Esophagus muscularis mucosa (tissue), 4 donors: ENCODE data around the gene GLT1D1. TPM values are rescaled to one million over a fixed set of nuclear protein-coding genes. Genes with fewer than 3 reads are reported as not detected.
"Not testable (repeated sequence)": the region's sequence is repeated elsewhere in the genome, so short reads cannot be mapped to it uniquely, and the experiment has no call there.

Experiments
- DNase-seq: peaks from one replicate; pipeline ENCODE4 v3.0.0-alpha.2; 2017; ENCODE audit errors: extremely low spot score
- H3K27ac ChIP-seq, 4 donors: fragments of 200-600 bp; sonication (generic); replicated peaks in 1 of 4; 1 replicate in 3 of 4; 2 replicates in 1 of 4; pipeline ENCODE4 v1.5.1; 2016 to 2019; ENCODE audit warnings: mild to moderate bottlenecking in 1 of 4
- H3K27me3 ChIP-seq, 4 donors: fragments of 200-600 bp; sonication (generic); one replicate each; pipeline versions ENCODE4 v1.5.1 to v1.6.0; 2016 to 2019
- H3K36me3 ChIP-seq, 4 donors: fragments of 200-600 bp; sonication (generic); one replicate each; pipeline ENCODE4 v1.5.1; 2016 to 2019
- H3K4me1 ChIP-seq, 4 donors: fragments of 200-600 bp; sonication (generic); one replicate each; pipeline ENCODE4 v1.5.1; 2016 to 2019
- H3K4me3 ChIP-seq, 4 donors: fragments of 200-600 bp; sonication (generic); 1 replicate in 2 of 4; 2 replicates in 2 of 4; pipeline ENCODE4 v1.5.1; 2016 to 2019; ENCODE audit warnings: mild to moderate bottlenecking in 4 of 4, moderate library complexity in 1 of 4
- H3K9me3 ChIP-seq, 4 donors: fragments of 200-600 bp; sonication (generic); 1 replicate in 3 of 4; 2 replicates in 1 of 4; pipeline ENCODE4 v1.5.1; 2016 to 2019
- EP300 ChIP-seq: sonication (generic); formaldehyde crosslinking; IDR thresholded peaks from one replicate; pipeline ENCODE4 v1.6.1; 2017; ENCODE audit warnings: antibody characterized with exemption
- POLR2A ChIP-seq: fragments of 450-650 bp; IDR thresholded peaks from one replicate; pipeline ENCODE4 v1.6.1; 2017; ENCODE audit warnings: antibody characterized with exemption, moderate library complexity, mild to moderate bottlenecking, low read depth
- POLR2AphosphoS5 ChIP-seq, 2 donors: sonication (generic); formaldehyde crosslinking; IDR thresholded peaks; one replicate each; pipeline ENCODE4 v1.6.1; 2017; ENCODE audit warnings: antibody characterized with exemption in 2 of 2
- WGBS: methylation state at CpG from one replicate; pipeline ENCODE4 v1.1.5; 2018; 5-methylcytosine and 5-hydroxymethylcytosine counted together
- intact Hi-C: fragments of 100-400 bp; cut with DNase I; formaldehyde crosslinking; loops from one replicate; pipeline ENCODE4 v1.15.1; 2023
- total RNA-seq, 4 donors: library from RNA; depleted of rRNA; stranded (reverse); fragments of >200 nt; gene quantifications; one replicate each; pipeline versions ENCODE4 v1.1.0 to v1.2.1, GENCODE V29; 2016
- TF ChIP-seq, protein P1 (sequence below), 3 experiments: fragments of 200-600 bp in 2 of 3; fragments of 450-650 bp in 1 of 3; sonication (generic) in 2 of 3; IDR thresholded peaks; one replicate each; pipeline ENCODE4 v1.5.1; 2017 to 2019; ENCODE audit warnings: antibody characterized with exemption in 3 of 3, mild to moderate bottlenecking in 2 of 3, moderate library complexity in 1 of 3

Gene GLT1D1
- total RNA-seq = 1 to 10 TPM in 1 of 4 donors, under 1 TPM in 3; under 0.01 to 1.5 (median 0.32) TPM

DNA sequence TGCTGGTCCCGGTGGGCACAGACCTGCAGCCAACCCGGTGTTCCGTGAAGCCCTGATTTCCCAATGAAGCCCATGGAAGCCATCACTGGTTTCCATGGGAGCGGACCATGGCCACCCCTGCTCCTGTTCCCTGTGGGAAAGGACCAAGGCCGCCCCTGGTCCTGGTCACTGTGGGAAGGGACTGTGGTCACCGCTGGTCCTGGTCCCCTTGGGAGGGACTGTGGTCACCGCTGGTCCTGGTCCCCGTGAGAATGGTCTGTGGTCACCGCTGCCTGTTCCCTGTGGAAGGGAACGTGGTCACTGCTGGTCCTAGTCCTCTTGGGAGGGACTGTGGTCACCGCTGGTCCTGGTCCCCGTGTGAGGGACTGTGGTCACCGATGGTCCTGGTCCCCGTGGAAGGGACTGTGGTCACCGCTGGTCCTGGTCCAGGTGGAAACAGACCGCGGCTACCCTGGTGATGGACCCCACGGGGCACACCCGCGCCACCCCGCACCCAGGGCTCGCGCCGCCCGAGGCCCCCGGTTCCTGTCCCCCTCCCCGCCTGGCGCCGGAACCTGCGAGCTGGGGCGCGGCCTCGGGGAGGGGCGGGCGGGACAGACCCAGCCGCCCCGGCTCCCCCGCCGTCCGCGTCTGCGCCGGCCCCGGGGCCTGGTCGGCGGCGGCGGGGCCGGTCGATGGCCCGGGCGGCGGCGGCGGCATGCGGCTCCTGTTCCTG is at the start of gene GLT1D1:
GLT1D1 (plus strand) TSS at position 594 of the 715 bp plus-strand sequence; CDS start at position 698, 104 bp downstream.
- Histone ChIP-seq H3K4me3 (peak within 1 kb of the TSS; percentile 15 to 44 (median 27)), H3K9me3 (no peaks in the 10 kb centered on the region), H3K27ac (no peak within 1 kb of the TSS), H3K27me3 (peaks cover 3 to 41% (median 9%) of the 10 kb centered on the region in 4 donors), H3K4me1 (peaks cover 0 to 13% (median 7%) of the 10 kb centered on the region in 4 donors), H3K36me3 (no peaks in the 10 kb centered on the region)
- WGBS = 80% methylated on average over 1 of the region's 56 CpGs
- no peak for TF ChIP-seq POLR2AphosphoS5 (IDR thresholded peaks at IDR 0.05)
- TF ChIP-seq EP300 = no peak
- TF ChIP-seq POLR2A = no peak
- TF ChIP-seq, protein P1, sequence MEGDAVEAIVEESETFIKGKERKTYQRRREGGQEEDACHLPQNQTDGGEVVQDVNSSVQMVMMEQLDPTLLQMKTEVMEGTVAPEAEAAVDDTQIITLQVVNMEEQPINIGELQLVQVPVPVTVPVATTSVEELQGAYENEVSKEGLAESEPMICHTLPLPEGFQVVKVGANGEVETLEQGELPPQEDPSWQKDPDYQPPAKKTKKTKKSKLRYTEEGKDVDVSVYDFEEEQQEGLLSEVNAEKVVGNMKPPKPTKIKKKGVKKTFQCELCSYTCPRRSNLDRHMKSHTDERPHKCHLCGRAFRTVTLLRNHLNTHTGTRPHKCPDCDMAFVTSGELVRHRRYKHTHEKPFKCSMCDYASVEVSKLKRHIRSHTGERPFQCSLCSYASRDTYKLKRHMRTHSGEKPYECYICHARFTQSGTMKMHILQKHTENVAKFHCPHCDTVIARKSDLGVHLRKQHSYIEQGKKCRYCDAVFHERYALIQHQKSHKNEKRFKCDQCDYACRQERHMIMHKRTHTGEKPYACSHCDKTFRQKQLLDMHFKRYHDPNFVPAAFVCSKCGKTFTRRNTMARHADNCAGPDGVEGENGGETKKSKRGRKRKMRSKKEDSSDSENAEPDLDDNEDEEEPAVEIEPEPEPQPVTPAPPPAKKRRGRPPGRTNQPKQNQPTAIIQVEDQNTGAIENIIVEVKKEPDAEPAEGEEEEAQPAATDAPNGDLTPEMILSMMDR (IDR thresholded peaks at IDR 0.05) = no peak
- intact Hi-C loops = no loop called here
- no peak for DNase-seq

DNA sequence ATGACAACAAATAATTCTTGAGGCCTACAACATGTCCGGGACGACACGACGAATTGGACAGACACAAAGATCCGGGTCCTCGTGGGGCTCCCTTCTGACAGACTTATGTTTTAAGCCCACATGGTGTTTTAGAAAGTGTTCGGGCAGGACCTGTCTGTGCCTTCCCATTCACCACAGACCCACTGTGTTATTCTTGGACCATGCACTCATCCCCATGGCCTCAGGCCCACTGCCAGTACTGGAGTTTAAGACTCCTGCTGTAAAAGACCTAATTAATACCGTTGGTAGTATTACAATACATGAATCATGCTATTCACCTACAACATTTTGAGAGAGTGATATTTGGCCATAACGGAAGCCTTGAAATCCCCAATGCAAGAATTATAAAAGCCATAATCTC is 49.5 kb upstream of the GLT1D1 start:
- Histone ChIP-seq H3K4me3 (no peak overlapping the region), H3K9me3 (peaks cover 0 to 4% (median 0%) of the 10 kb centered on the region in 4 donors), H3K4me1 (peaks cover 7 to 17% (median 13%) of the 10 kb centered on the region in 4 donors), H3K27me3 (no peaks in the 10 kb centered on the region), H3K27ac (no peak overlapping the region), H3K36me3 (peaks cover 43 to 68% (median 55%) of the 10 kb centered on the region in 4 donors)
- no peak for DNase-seq
- TF ChIP-seq, protein P1 (IDR thresholded peaks at IDR 0.05) = no peak
- no peak for TF ChIP-seq POLR2AphosphoS5 (IDR thresholded peaks at IDR 0.05)
- no peak for TF ChIP-seq POLR2A
- TF ChIP-seq EP300 = no peak
- 96% methylated on average over 9 of the region's 9 CpGs for WGBS
- intact Hi-C loops = no loop called here

- 96% methylated on average over 8 of the region's 8 CpGs for WGBS
- TF ChIP-seq EP300 = no peak
- no peak for TF ChIP-seq POLR2A
- TF ChIP-seq, protein P1 (IDR thresholded peaks at IDR 0.05) = no peak
- TF ChIP-seq POLR2AphosphoS5 (IDR thresholded peaks at IDR 0.05) = no peak
- peaks cover 11 to 19% (median 17%) of the 10 kb centered on the region in 4 donors for H3K4me1 ChIP-seq
- H3K36me3 ChIP-seq = peaks cover 34 to 67% (median 48%) of the 10 kb centered on the region in 4 donors
- no peak for DNase-seq
- H3K27me3 ChIP-seq = no peaks in the 10 kb centered on the region
- intact Hi-C loops = no loop called here
- H3K27ac ChIP-seq = no peak overlapping the region
- H3K9me3 ChIP-seq = peaks cover 0 to 4% (median 0%) of the 10 kb centered on the region in 4 donors
- H3K4me3 ChIP-seq = no peak overlapping the region
Observed at GRCh38 chr12:128804762-128805161, 48.5 kb upstream of the GLT1D1 start.

DNA sequence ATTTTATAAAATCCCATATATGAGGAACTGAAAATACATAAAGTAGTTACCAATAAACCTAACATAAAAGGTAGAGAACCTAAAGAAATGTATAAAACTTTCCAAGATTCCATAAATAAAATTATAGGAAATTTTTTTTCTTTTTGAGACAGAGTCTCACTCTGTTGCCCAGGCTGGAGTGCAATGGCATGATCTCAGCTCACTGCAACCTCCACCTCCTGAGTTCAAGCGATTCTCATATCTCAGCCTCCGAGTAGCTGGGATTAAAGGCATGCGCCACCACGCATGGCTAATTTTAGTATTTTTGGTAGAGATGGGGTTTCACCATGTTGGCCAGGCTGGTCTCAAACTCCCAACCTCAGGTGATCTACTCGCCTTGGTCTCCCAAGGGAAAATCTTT is 47.9 kb upstream of the GLT1D1 start:
- Histone ChIP-seq H3K36me3 (peaks cover 27 to 60% (median 42%) of the 10 kb centered on the region in 4 donors), H3K4me1 (peaks cover 17 to 26% (median 23%) of the 10 kb centered on the region in 4 donors)
- H3K9me3 ChIP-seq, H3K27me3 ChIP-seq, intact Hi-C loops, H3K27ac ChIP-seq, H3K4me3 ChIP-seq, DNase-seq: not testable (repeated sequence)
- 95% methylated on average over 5 of the region's 5 CpGs for WGBS

DNA sequence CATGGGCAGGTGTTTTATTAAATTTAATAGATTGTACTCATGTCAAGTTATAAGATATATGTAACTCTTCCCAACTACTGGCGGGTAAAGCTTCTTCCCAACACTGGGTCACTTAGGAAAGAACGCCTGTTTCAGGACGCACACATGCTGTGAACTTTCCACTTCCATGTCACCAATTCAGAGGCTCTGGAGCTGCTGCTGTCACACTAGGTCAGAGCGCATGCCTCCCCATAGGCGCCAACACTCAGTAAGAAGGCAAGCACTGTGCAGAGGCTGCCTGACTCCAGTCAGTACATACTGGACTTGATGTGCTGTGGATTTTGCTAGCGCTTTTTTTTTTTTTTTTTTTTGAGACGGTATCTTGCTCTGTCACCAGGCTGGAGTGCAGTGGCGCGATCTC is 46.7 kb upstream of the GLT1D1 start:
- H3K27ac ChIP-seq = no peak overlapping the region
- no peak overlapping the region for H3K4me3 ChIP-seq
- DNase-seq = no peak
- intact Hi-C loops = no loop called here
- TF ChIP-seq POLR2AphosphoS5 (IDR thresholded peaks at IDR 0.05) (no peak), EP300 (no peak), POLR2A (no peak)
- TF ChIP-seq, protein P1 (IDR thresholded peaks at IDR 0.05) = no peak
- H3K27me3 ChIP-seq = no peaks in the 10 kb centered on the region
- 96% methylated on average over 9 of the region's 9 CpGs for WGBS
- peaks cover 20 to 54% (median 33%) of the 10 kb centered on the region in 4 donors for H3K36me3 ChIP-seq
- peaks cover 19 to 34% (median 30%) of the 10 kb centered on the region in 4 donors for H3K4me1 ChIP-seq
- peaks cover 0 to 4% (median 0%) of the 10 kb centered on the region in 4 donors for H3K9me3 ChIP-seq
